HUDEP-2 (cell line): ENCODE results near the gene TANC1.

Source experiments
- DNase-seq, 76 experiments: peaks; one replicate each; lab custom pipeline; 2025; ENCODE audit not compliant: unreplicated experiment in 76 of 76; lab: John Stamatoyannopoulos, UW

The TANC1 gene

DNA sequence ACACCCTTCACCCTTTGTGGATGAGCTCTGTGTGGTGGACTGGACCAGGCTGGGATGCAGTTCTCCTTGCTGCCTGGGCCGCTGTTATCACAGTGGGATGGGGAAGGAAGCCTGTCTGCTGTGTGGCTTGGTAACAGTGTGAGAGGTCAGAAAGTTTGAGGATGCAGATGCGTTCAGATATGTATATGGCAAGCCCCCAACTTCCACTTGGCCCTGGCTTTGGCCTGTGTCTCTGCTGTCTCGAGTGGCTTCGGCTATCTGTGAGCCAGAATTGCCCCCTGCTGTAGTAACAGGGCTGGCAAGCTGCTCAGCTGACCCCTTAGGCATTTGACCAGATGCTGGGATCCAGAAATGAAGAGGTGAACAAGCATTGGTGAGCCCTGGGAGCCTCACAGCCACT lies 211.3 kb downstream of the TANC1 start:
- no peak for DNase-seq

DNA sequence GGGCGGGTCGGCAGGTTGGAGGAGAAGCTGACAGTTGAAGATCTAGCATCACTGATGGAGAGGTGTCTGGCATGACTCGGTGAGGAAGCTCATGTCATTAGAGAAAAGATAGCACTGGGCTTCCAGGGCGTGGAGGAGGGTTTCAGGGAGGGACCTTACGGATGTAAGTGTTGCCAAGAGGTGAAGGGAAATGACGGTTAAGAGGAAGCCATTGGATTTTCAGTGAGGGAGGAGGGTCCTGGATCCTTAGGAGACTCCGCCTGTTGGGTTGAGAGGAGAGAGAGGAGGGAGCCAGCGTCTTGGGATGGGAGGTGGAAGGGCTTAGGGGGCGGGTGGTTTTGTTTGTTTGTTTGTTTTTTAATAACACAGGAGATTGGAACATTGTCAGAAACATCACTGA lies 214.9 kb downstream of the TANC1 start:
- peak in 4 of 76 experiments; percentile 7 to 24 (median 10) for DNase-seq

DNA sequence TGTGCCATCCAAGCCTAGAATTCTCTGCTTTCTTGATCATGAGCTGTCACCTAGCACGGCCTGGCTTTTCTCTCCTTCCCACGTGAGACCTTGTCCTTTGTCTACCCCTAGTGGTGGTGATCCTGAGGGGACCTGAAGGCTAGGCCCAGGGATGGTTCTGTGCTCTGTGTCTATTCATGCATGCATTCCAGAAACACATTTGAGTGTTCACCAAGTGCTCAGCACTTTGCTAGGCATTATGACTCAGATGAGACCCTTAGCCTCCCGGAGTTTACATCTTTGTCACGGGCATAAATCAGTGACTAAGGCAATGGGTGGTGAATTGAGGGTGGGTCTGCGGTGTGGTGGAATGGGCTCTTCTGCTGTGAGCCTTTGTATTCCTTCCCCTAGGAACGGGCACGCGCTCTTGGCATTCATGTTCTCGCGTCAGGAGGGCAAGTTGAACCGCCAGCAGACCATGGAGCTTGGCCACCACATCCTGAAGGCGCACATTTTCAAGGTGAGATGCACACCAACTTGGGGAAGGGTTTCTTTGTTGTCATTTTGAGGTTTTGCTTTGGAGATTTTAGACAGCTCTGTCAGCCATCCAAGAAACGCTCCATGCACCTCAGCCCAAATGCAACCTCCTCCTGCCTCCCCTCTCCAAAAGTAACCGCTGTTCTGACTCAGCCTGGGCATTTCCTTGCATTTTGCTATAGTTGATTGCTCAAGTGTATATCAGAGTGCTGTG lies 217.1 kb downstream of the TANC1 start:
- DNase-seq, result peak in 38 of 76 experiments; percentile 3 to 65 (median 26)

DNA sequence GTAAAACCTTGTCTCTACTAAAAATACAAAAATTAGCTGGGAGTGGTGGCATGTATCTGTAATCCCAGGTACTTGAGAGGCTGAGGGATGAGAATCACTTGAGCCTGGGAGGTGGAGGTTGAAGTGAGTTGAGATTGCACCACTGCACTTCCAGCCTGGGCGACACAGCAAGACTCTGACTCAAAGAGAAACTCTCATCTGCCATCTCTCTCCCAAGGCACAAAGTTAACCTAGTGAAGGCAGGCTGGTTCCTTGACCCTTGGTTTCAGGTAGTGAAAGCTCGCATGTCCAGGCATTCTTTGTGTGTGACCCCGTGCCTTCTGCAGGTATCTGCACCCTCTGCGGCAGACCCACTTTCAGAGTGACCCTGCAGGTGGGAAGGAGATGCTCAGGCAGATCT lies 218.0 kb downstream of the TANC1 start:
- no peak for DNase-seq

DNA sequence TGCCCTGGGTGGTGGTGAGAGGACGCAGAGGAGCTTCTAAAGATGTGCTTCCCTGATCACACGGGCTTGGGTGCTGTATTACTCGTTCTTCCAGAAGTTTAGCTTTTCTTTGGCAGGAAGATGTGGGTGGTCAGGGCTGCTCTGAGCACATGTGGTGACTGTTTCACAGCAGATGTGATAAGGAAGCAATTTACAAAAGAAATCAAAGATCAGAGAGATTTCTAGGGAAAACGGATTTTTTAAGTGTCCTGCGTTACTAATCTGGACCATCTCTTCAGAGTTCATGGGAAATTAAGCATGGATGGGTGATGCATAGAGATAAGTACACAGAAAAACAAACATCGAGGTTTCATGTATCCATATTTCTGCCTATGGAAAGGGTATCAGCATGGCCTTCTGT lies 218.7 kb downstream of the TANC1 start:
- no peak for DNase-seq

DNA sequence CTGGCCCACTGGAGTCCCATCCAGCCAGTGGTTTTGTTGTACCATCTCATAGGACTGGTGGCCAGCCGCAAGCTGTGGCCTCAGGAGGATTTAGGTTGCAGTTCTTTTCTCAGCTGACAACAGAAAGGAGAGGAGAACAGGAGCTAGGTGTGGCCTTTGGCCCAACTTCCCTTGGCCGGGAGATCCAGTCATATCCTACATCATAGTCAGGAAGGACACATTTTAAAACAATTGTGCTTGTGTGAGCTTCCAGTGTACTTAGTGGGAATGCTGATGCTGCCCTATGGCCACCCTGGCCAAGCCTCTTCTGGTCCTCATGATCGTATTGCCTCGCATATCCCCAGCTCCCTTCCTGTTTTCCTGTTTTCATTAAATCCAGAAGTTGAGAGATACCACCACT lies 220.0 kb downstream of the TANC1 start:
- no peak for DNase-seq

DNA sequence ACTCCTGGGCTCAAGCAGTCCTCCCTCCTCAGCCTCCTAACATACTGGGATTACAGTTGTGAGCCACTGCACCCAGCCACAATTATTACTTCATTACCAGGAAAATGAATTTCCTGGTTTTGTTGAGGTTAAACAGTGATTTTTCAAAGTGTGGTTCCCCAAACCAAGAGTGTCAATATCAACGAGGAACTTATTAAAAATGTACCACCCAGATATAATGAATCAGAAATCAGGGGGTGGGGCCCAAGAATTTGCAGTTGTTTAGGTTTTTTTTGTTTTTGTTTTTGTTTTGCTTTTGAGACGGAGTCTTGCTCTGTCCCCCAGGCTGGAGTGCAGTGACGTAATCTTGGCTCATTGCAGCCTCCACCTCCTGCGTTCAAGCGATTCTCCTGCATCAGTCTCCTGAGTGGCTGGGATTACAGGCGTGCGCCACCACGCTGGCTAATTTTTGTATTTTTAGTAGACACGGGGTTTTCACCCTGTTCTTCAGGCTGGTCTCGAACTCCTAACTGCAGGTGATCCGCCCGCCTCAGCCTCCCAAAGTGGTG lies 224.0 kb downstream of the TANC1 start:
- no peak for DNase-seq

DNA sequence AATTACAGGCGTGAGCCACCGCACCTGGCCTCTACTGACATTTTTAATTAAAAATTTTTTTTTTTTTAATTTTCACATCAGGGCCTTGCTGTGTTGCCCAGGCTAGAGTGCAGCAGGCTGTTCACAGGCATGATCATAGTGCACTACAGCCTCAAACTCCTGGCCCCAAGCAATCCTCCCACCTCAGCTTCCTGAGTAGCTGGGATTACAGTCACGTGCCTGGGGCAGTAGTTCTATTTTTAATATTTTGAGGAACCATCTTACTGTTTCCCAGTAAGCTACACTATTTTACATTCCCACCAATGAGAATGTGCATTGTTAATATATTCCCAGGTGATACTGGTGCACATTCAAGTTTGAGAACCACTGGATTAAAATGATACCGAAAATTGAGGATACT lies 225.4 kb downstream of the TANC1 start:
- DNase-seq, result no peak

DNA sequence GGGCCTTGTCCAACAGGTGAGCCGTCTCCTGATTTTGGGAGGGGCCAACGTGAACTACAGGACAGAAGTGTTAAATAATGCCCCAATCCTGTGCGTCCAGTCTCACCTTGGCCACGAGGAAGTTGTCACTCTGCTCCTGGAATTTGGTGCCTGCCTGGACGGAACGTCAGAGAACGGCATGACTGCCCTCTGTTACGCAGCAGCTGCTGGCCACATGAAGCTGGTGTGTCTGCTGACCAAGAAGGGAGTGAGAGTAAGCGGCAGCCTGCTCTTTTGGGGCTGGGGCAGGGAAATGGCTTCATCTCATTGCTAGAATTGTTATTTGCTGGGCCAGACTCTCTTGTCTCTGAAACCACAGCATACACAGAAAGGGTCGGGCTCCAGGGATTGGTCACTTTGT lies 225.8 kb downstream of the TANC1 start:
- no peak for DNase-seq

DNA sequence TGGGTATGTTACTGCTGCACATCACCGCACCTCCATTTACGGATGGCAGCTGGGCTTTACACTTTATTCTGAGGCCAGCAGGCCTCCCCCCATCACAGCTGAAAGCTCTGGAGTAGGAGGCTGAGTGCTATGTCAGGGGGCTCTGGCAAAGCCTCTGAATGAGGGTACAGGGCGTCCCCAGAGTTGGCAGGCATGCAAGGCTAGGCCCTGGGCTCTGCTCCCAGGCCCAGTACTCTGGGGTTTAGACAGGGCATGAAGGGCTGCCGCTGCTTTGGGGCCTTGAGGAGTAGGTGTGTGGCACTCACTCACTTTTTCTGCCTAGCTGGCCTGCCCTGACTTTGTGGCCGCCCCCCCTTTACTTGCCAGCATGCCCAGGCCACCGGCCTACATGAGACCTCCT lies 227.3 kb downstream of the TANC1 start:
- no peak for DNase-seq

DNA sequence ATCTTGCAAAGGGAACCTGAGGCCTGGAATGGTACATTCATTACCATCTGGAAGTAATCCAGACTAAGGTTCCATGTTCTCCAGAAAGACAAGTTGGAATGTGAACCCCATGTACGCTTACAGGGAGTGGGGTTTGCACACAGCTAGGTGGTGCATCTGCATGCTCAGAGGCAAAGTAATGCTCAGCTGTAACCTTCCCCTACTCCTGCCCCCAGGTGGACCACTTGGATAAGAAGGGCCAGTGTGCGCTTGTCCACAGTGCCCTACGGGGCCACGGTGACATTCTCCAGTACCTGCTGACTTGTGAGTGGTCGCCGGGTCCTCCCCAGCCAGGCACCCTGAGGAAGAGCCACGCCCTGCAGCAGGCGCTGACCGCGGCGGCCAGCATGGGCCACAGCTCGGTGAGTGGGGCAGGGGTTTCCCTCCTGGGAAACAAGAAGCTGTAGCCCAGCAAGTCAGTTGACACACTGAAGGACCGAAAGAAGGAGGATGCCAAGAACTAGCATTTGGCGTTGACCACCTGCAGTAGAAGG lies 228.0 kb downstream of the TANC1 start:
- no peak for DNase-seq

DNA sequence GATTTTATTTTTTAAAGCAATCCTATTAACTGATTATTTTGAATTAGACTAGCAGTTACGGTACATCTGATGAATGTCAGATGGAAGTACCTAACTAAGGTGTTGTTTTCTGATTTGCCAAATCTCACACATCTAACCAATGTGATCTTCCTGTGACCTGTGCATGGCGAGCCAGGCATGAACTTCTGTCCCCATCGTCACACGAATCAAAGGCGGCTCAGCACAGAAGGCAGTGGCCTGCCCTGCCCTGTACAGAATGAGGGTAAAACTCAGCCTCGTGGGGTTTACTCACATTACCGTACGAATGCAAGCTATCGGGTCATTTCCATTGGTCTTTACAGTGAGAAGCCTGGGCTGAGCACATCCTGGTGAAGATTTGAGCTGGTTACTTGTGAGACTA lies 230.8 kb downstream of the TANC1 start:
- DNase-seq, result no peak

DNA sequence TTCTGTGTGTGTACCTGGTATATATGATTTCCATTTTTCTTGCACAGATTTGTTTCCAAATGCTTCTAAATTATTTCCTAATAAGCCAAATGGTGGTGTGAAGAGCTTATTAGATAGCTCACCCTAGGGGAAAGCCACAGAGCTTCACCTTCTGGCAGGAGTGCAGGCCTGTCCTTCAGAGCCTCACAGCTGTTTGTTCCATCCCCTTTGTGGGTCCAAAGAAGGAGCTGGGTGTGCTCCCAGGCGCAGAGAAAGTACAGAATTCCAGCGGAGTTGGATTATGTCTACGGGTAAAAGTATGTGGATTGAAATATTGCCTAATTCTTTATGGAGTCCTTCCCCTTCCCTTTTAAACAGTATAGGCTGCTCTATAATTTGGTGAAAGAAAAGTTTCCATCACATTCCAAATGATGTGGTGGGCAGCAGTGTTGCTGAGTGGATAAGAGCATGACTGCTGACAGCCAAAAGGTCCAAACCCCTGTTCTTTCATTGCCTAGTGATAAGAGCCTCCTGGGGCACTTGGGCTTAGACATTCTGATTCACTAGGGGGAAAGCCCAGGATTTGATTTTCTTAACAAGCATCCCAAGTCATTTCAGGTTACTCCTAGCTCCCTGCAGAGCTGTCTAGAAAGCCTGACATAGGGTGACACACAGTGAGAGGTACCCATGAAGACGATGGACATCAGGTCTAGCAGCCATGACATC lies 231.5 kb downstream of the TANC1 start:
- no peak for DNase-seq

DNA sequence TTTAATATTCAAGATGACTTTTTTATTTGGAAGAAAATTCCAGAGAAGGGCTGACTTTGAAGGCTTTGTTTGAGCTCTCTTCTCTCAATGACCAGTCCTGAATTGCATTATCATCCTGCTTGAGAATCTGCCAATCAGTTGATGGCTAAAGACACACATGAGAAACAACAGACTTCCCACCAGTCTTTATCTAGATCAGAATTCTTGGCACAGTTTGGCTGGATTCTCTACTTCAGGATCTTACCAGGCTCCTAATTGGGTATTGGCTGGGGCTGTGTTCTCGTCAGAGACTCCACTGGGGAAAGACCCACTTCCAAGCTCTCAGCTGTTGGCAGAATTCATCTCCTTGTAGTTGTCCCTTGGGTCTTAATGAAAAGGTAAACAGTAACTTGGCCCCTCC lies 232.1 kb downstream of the TANC1 start:
- peak in 3 of 76 experiments; percentile 2 to 29 (median 8) for DNase-seq

DNA sequence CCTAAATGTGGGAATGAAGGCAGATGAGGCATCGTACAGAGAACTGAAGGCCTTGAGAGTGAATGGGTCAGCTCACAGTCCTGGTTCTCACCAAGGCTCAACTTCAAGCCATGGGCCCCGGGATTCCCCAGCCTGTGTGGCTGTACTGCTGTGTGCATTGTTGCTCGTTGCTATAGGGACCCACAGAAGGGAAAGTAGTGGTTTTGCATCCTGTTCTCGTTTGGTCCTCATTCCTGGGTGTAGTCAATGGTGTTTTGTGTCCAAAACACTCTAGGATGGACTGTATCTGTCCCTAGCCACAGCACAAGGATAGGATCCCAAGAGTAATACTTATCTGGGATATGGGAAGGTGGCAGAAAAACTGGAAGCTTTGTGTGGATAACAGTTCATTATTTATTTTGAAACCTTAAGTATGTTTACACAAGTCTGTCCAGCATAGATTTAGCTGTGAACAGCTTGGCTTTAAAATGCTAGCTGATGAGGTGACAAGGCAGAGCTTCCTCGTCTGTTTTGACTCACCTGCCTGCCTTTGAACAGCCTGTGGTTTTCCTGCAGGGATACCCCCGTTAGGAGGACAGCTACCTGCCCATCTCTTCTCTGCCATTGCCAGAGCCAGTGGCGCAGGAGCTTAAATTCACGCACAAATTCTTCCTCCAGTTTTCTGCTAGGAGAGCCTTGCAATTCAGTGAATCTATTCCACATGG lies 233.1 kb downstream of the TANC1 start:
- DNase-seq, result no peak

DNA sequence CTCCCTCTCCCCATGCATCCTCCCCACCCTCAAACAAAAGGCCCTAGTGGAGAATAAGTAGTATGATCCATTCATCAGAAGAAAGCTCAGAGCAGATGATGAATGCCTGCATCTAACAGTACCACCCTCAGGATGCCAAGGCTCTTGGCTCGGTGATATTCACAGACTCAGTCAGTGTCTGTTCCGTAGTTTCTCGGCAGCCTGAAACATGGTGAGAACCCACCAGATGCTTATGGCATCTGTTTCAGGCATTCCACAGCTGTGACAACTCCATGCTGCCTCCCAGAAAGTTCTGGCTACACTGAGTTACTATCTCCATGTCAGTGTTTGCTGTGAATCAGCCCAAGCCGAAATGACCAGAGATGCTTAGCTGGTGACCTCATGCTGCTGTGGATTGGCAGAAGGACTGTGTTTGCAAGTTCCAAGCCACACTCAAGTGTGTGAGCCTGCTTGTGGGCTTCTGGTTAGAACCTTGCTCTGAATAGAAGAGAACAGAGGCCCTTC lies 234.2 kb downstream of the TANC1 start:
- no peak for DNase-seq

DNA sequence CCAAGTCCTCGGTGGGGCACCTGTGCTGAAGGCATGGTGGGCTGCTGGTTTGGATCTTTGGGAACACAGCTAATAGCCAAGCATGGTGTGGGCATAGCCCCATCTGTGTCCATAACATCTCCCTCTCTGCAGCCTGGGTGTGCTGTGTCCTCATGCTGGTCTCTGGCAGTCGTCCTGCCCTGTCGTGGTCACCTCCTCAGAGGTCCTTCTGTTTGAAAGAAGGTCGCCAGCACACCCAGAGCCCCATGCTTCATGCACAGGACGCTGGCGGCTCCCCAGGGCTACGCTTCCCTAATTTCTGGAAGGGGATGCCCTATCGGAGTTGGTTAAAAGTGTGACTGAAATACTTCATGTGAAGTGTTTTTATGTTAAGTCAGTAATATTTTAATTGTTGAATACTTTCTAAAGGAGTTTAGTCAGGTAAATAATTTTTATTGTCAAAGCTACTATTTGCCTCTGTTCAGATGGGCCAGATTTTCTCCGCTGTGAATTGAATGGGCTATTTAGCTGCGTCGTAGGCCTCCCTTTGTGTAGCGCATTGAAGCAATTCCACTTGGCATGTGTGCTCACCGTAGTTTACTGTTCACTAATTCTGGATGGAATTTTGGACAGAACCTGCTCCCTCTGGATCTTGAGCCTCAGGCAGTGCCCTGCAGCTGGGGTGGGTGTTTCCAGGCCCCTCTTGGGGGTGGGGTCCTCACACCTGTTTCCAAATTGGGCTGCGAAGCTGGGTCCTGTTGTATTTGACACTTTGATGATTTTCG lies 236.1 kb downstream of the TANC1 start:
- no peak for DNase-seq

DNA sequence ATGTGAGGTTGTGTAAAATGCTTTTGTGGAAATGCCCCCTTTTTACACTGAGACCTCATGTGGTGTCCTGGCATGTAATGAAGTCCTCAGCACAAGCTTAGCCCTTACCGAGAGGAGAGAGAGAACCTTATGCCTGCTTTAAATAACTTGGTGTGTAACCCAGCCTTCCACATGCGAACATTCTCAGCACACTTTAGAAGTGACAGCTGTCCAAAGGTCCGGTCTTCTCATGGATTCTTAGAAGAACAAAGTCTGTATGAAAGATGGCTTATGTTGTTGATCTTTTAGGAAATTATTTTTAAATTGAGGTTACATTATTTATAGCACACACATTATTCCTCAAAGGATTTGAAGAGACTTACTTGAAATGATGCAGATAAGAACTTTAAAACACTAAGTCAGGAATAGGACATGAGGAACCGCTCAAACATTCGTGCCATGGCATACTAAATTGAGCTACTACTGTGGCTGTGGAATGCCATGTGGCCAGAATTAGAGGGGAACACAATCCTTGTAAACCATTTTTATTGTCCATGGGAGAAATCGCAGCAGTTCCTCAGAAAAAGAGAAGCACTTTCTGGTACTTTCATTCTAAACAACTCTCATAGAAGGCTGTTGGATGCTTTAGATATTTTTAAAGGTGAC lies 238.4 kb downstream of the TANC1 start:
- no peak for DNase-seq

DNA sequence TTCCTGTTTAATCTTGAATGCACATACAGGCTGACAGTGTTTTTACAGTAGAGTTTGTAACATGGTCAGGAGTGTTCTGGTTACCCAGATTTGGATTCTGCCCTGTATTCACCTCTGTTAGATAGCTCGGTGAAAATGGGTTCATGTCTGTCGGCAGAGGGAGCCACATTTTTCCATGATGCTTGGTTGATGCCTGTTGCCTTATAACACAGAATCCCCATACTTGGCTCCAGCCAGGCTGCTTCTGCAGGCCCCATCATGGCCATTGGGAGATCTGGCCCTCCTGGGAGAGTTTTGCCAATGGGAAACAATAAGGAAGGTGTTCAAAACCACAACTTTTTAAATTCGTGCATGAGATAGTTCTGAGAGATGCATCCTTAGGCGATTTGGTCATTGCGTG lies 240.0 kb downstream of the TANC1 start:
- DNase-seq, result peak in 2 of 76 experiments; percentile 4 to 20
